Measurements from ENCODE around the gene SNAP91. TPM values are rescaled to one million over a fixed set of nuclear protein-coding genes. Genes with fewer than 3 reads are reported as not detected.
A peak's percentile ranks its signal among the peaks of the same experiment; 100 is the strongest.

Gene SNAP91
- total and polyA plus RNA-seq, 2 donors (not counting 3 experiments of a cell fraction or from before 2014, with no cell fraction given), result 1.3 to 1.5 TPM

GRCh38 chr6:83511266-83511665, 197.6 kb downstream of the SNAP91 start:
- CTCF ChIA-PET, result interaction anchor here (0.7 to 7.0 kb wide), 7 partner anchors 8 to 445 kb away, joined by 3 to 319 read pairs (median 13); partner anchors contain the start of genes DOP1A and UBE3D
- H4K20me1 ChIP-seq (replicated peaks; ENCODE audit: control insufficient read depth, extremely low read depth, insufficient read depth, low read length), result no peaks in the 10 kb centered on the region

More at GRCh38 chr6:83511266-83511665, 197.6 kb downstream of the SNAP91 start:
- H3K4me3 ChIP-seq (replicated peaks in 1 of 3; ENCODE audit: insufficient read depth in 1 of 3, low read depth in 1 of 3, low read length in 3 of 3), result no peak overlapping the region
- BruUV-seq (replicated peaks), result no TSS peak
- peak overlapping the region; percentile 90 for H3K4me2 ChIP-seq (ENCODE audit: insufficient read depth, low read length)
- H3K9me1 ChIP-seq (replicated peaks; ENCODE audit: control insufficient read depth, extremely low read depth, insufficient read depth, low read length), result no peaks in the 10 kb centered on the region
- DNase-seq (ENCODE audit: low read depth, low spot score), result no peak
- no peak overlapping the region for H3K27ac ChIP-seq (ENCODE audit: insufficient read depth, low read depth, low read length)
- POLR2A ChIA-PET, result no interaction called here
- H3K36me3 ChIP-seq (ENCODE audit: control insufficient read depth in 2 of 2, extremely low read depth in 1 of 2, insufficient read depth in 2 of 2, low read length in 2 of 2), result no peaks in the 10 kb centered on the region
- peak overlapping the region; percentile 99 for H2AFZ ChIP-seq (ENCODE audit: low read depth, low read length)
- no peak for FAIRE-seq
- peaks cover 9% of the 10 kb centered on the region for H3K4me1 ChIP-seq (ENCODE audit: control insufficient read depth, extremely low read depth, insufficient read depth, low read length)
- dilution Hi-C loops (cut with MboI; ENCODE audit: extremely low pct_ligation_motif_present, low sequenced_read_pairs) (loop anchor here (25.0 kb wide), 2 partner anchors 299 to 424 kb away; no protein-coding TSS in a partner anchor), intact Hi-C loops (cut with micrococcal nuclease) (loop anchor here (5.0 kb wide), 2 partner anchors 79 to 1264 kb away; partner anchors contain the start of genes IBTK and ME1)
- H3K79me2 ChIP-seq (ENCODE audit: control insufficient read depth, insufficient read depth, low read length), result no peaks in the 10 kb centered on the region
- H3K9ac ChIP-seq (replicated peaks; ENCODE audit: extremely low read depth, insufficient read depth, low read length), result no peak overlapping the region
- H3K9me3 ChIP-seq (replicated peaks; ENCODE audit: control insufficient read depth, insufficient read depth, low read length), result no peaks in the 10 kb centered on the region
- TF ChIP-seq JUN (IDR thresholded peaks at IDR 0.05; ENCODE audit: borderline replicate concordance, insufficient read depth, insufficient read length, low read depth) (no peak), POLR2AphosphoS5 (IDR thresholded peaks at IDR 0.05; ENCODE audit: insufficient read depth, low read depth, low read length) (no peak), GATA2 (IDR thresholded peaks at IDR 0.05; ENCODE audit: insufficient read depth, insufficient read length, low read depth, low read length) (no peak), POLR2A (IDR thresholded peaks at IDR 0.05; ENCODE audit: low read depth, low read length) (no peak), CTCF (IDR thresholded peaks at IDR 0.05; ENCODE audit: extremely low read depth in 1 of 2, insufficient read depth in 1 of 2, low read depth in 1 of 2, low read length in 2 of 2) (no peak), FOS (IDR thresholded peaks at IDR 0.05; ENCODE audit: borderline replicate concordance, insufficient read depth, low read length) (no peak), EZH2 (IDR thresholded peaks at IDR 0.05; ENCODE audit: borderline replicate concordance, low read depth, low read length, severe bottlenecking) (no peak), MYC (IDR thresholded peaks at IDR 0.05; ENCODE audit: low read depth, low read length) (no peak), MAX (IDR thresholded peaks at IDR 0.05; ENCODE audit: insufficient read depth, insufficient read length) (no peak)
- H3K27me3 ChIP-seq (ENCODE audit: control insufficient read depth in 2 of 2, insufficient read depth in 2 of 2, low read length in 2 of 2), result no peaks in the 10 kb centered on the region
